ENCODE results near the gene DMD. TPM values are rescaled to one million over a fixed set of nuclear protein-coding genes. Genes with fewer than 3 reads are reported as not detected.

Gene DMD
- total and polyA plus RNA-seq, 2 donors (not counting 1 experiment from before 2014, with no cell fraction given) = 2.0 to 51.8 TPM

DNA sequence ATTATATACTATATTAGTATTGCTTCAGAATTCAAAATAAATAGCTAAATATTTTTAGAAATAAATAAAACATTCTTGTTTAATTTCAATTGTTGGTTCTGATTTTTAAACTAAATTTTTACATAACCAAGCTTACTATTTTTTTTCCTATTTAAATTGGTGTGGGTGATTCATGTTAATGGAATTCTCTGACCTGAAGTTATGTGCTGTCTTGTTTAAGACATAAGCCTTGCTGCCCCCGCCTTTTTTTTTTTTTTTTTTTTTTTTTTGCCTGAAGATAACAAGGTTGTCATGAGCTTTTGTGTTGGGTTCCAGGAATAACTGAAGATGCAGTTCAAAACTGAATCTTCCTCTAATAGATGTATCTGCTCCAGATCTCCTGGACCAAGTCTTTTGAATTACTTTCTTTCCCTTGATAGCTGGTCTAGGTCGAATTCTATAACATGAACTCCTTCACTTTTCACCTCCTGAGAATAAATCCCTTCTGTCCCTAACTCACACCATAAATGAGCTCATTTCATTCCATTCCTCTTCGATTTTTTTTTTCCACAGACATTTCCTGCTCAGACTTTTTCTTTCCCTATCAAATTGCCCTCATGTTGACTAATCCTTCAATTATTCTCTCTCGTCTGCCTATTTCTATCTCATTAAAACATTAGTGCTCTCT is 1878.1 kb downstream of the DMD start:
- Mint-ChIP-seq H3K4me1 (no peaks in the 10 kb centered on the region), H3K4me3 (no peak overlapping the region), H3K9me3 (ENCODE audit: insufficient read depth) (no peaks in the 10 kb centered on the region), H3K27ac (no peak overlapping the region), H3K27me3 (no peaks in the 10 kb centered on the region)
- TF ChIP-seq, protein P1, sequence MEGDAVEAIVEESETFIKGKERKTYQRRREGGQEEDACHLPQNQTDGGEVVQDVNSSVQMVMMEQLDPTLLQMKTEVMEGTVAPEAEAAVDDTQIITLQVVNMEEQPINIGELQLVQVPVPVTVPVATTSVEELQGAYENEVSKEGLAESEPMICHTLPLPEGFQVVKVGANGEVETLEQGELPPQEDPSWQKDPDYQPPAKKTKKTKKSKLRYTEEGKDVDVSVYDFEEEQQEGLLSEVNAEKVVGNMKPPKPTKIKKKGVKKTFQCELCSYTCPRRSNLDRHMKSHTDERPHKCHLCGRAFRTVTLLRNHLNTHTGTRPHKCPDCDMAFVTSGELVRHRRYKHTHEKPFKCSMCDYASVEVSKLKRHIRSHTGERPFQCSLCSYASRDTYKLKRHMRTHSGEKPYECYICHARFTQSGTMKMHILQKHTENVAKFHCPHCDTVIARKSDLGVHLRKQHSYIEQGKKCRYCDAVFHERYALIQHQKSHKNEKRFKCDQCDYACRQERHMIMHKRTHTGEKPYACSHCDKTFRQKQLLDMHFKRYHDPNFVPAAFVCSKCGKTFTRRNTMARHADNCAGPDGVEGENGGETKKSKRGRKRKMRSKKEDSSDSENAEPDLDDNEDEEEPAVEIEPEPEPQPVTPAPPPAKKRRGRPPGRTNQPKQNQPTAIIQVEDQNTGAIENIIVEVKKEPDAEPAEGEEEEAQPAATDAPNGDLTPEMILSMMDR (IDR thresholded peaks at IDR 0.05) = no peak
- TF ChIP-seq EZH2 (IDR thresholded peaks at IDR 0.05; ENCODE audit: borderline replicate concordance, insufficient read depth, low read depth, low read length, poor library complexity, severe bottlenecking) = no peak
- H3K27me3 ChIP-seq (replicated peaks in 1 of 4; ENCODE audit: control extremely low read depth in 1 of 4, control insufficient read depth in 3 of 4, insufficient read depth in 4 of 4, low read length in 3 of 4) = no peaks in the 10 kb centered on the region
- ATAC-seq (ENCODE audit: low read depth) = no peak
- H3K4me3 ChIP-seq (ENCODE audit: control extremely low read depth in 1 of 5, extremely low read depth in 1 of 5, insufficient read depth in 1 of 5, low read depth in 2 of 5, low read length in 4 of 5) = no peak overlapping the region
- no peaks in the 10 kb centered on the region for H3K9me3 ChIP-seq (ENCODE audit: control extremely low read depth in 1 of 3, control insufficient read depth in 2 of 3, insufficient read depth in 1 of 3, low read length in 2 of 3)
- intact Hi-C loops (cut with micrococcal nuclease) = no loop called here
- WGBS (ENCODE audit: insufficient coverage) = 86% methylated on average over 1 of the region's 4 CpGs
- no peaks in the 10 kb centered on the region for H3K36me3 ChIP-seq (replicated peaks in 1 of 2; ENCODE audit: control extremely low read depth in 1 of 2, control insufficient read depth in 1 of 2, extremely low read depth in 1 of 2, insufficient read depth in 2 of 2, low read length in 1 of 2)
- no peak overlapping the region for H3K27ac ChIP-seq (ENCODE audit: low read length in 2 of 2)
- ChIA-PET POLR2A (no interaction called here), CTCF (interaction anchor here (1.3 kb wide), 1 partner anchor 295 kb away, joined by 3 read pairs; no protein-coding TSS in a partner anchor)
- no peaks in the 10 kb centered on the region for H3K79me2 ChIP-seq (ENCODE audit: control insufficient read depth, insufficient read depth, low read length)
- H2AFZ ChIP-seq (ENCODE audit: insufficient read depth, low read depth, low read length, poor library complexity, severe bottlenecking) = no peak overlapping the region
- H4K20me1 ChIP-seq (ENCODE audit: control insufficient read depth, insufficient read depth, low read length, poor library complexity, severe bottlenecking) = no peaks in the 10 kb centered on the region
- no peak for DNase-seq
- H3K4me1 ChIP-seq (ENCODE audit: control insufficient read depth in 2 of 2, insufficient read depth in 2 of 2, low read length in 2 of 2) = no peaks in the 10 kb centered on the region
- no peak overlapping the region for H3K4me2 ChIP-seq (replicated peaks; ENCODE audit: low read depth, low read length, poor library complexity, severe bottlenecking)
- no peak overlapping the region for H3K9ac ChIP-seq (ENCODE audit: low read length)

- H3K4me3 Mint-ChIP-seq = no peak overlapping the region
- ChIA-PET POLR2A (no interaction called here), CTCF (no interaction called here)
- TF ChIP-seq, protein P1 (IDR thresholded peaks at IDR 0.05) = no peak
- no peak for TF ChIP-seq EZH2 (IDR thresholded peaks at IDR 0.05; ENCODE audit: borderline replicate concordance, insufficient read depth, low read depth, low read length, poor library complexity, severe bottlenecking)
- H3K9me3 Mint-ChIP-seq (ENCODE audit: insufficient read depth) = no peaks in the 10 kb centered on the region
- no peak for ATAC-seq (ENCODE audit: low read depth)
- no peaks in the 10 kb centered on the region for H3K79me2 ChIP-seq (ENCODE audit: control insufficient read depth, insufficient read depth, low read length)
- H3K4me3 ChIP-seq (ENCODE audit: control extremely low read depth in 1 of 5, extremely low read depth in 1 of 5, insufficient read depth in 1 of 5, low read depth in 2 of 5, low read length in 4 of 5) = no peak overlapping the region
- no peak overlapping the region for H3K27ac Mint-ChIP-seq
- H3K27ac ChIP-seq (ENCODE audit: low read length in 2 of 2) = no peak overlapping the region
- H3K27me3 ChIP-seq (replicated peaks in 1 of 4; ENCODE audit: control extremely low read depth in 1 of 4, control insufficient read depth in 3 of 4, insufficient read depth in 4 of 4, low read length in 3 of 4) = no peaks in the 10 kb centered on the region
- no peaks in the 10 kb centered on the region for H3K36me3 ChIP-seq (replicated peaks in 1 of 2; ENCODE audit: control extremely low read depth in 1 of 2, control insufficient read depth in 1 of 2, extremely low read depth in 1 of 2, insufficient read depth in 2 of 2, low read length in 1 of 2)
- no peaks in the 10 kb centered on the region for H4K20me1 ChIP-seq (ENCODE audit: control insufficient read depth, insufficient read depth, low read length, poor library complexity, severe bottlenecking)
- H2AFZ ChIP-seq (ENCODE audit: insufficient read depth, low read depth, low read length, poor library complexity, severe bottlenecking) = no peak overlapping the region
- WGBS (ENCODE audit: insufficient coverage) = no CpG with 5 or more reads among the region's 5 CpGs
- H3K4me1 ChIP-seq (ENCODE audit: control insufficient read depth in 2 of 2, insufficient read depth in 2 of 2, low read length in 2 of 2) = no peaks in the 10 kb centered on the region
- intact Hi-C loops (cut with micrococcal nuclease) = no loop called here
- H3K9me3 ChIP-seq (ENCODE audit: control extremely low read depth in 1 of 3, control insufficient read depth in 2 of 3, insufficient read depth in 1 of 3, low read length in 2 of 3) = no peaks in the 10 kb centered on the region
- no peaks in the 10 kb centered on the region for H3K4me1 Mint-ChIP-seq
- no peak overlapping the region for H3K9ac ChIP-seq (ENCODE audit: low read length)
- no peaks in the 10 kb centered on the region for H3K27me3 Mint-ChIP-seq
- H3K4me2 ChIP-seq (replicated peaks; ENCODE audit: low read depth, low read length, poor library complexity, severe bottlenecking) = no peak overlapping the region
- no peak for DNase-seq
Measured at GRCh38 chrX:31331928-31332327, 1879.4 kb downstream of the DMD start.
